GM21515 (cell line): ENCODE results near the gene CC2D2B.
"Not testable (repeated sequence)": the region's sequence is repeated elsewhere in the genome, so short reads cannot be mapped to it uniquely, and the experiment has no call there.

Experiments used
- ATAC-seq: cut with Tn5 transposase; IDR thresholded peaks from one replicate; pipeline ENCODE4 v1.9.1; 2021; ENCODE audit not compliant: unreplicated experiment

Gene CC2D2B

DNA sequence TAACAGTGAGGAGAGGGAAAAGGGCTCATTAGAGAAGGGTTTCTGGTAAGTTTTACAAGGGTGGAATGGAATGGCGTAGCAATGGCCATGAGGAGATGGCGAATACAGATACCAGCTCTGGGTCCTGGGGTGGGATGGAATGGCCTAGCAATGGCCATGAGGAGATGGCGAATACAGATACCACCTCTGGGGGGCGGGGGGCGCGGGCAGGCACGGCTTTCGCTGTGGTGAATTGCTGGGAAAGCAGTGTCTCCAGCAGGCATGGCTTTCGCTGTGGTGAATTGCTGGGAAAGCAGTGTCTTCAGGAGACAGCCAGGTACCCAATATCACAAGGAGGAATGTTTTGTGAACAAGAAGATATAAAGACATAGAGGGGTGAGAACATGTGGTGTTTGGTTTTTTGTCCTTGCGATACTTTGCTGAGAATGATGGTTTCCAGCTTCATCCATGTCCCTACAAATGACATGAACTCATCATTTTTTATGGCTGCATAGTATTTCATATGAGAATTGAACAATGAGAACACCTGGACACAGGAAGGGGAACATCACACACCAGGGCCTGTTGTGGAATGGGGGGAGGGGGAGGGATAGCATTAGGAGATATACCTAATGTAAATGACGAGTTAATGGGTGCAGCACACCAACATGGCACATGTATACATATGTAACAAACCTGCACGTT lies 1.7 kb upstream of the CC2D2B start:
- not testable (repeated sequence) for ATAC-seq

DNA sequence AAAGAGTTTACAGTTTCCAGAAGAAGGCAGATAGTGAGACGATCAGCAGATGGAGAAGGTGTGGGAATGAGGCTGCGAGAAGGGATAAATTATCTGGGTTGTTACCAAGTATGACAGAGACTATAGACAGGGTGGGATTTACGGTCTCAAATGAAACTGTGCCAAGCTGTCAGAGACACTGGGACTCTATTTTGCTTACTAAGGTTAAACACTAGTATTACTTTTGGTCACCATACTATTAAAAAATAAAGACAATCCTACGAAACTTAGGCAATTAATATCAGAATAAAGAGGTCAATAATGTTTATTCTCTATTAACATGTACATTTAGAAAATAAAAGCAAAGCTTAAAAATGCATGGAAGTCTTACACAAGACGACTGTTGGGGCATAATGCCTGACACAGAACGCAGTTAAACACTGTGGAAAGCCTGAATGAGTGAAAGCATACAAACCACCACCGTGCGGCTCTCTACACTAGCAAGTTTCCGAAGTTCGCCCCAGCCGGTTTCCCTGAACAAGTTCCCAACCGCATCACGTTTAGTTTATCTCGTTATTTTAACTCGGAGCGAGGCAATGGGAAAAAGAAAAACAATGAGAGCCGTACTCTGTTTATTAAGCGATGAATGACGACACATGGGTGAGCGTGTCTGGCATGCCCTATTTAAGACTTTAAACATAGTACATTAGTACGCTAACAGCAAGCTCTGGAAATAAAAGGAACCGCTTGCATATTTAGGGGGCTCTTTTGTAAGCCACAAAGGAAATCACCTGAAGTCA lies 909 bp upstream of the CC2D2B start:
- ATAC-seq = peak; percentile 28

DNA sequence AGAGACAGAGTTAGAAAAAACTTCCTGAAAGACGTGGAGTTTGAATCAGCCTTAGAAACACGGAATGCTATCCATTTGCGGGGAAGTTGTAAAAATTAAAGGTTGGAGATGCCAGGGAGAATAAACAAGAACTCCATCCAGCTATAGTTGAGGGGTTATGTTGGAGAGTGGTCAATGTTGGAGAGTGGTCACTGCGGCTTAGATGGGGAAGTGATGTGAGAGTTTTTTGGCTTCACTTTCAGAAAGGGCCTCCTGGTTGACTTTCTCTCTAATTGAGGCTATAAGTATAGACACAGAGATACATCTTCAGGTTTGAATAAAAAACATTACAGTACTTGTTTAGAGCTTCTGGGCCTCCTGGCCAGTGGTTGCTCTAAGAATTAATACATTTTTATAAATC lies 675 bp downstream of the CC2D2B start:
- no peak for ATAC-seq

DNA sequence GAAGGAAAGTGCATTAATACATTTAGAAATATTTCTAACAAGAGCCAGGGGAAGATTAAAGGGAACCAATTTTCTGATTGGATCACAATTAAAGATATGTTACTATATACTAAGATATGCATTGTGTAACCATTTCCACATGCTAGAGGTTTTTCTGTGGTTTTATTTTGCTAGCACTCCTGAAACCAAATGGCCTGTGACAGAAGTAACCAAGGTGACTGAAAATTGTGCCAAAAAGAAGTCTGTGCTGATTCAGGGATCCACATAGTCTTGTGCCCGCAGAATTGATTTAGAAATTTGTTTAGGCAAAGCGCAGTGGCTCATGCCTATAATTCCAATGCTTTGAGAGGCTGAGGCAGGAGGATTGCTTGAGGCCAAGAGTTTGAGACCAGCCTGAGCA lies 1.8 kb downstream of the CC2D2B start:
- ATAC-seq = no peak

DNA sequence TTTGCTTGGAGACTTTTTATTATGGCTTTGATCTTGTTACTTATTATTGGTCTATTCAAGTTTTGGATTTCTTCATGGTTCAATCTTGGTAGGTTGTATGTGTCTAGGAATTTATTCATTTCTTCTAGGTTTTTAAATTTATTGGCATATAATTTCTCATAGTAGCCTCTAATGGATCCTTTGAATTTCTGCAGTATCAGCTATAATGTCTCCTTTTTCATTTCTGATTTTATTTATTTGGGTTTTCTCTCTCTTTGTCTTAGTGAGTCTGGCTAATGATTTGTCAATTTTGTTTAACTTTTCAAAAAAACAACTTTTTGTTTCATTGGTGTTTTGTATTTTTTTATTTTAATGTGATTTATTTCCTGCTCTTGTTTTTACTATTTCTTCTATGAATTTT lies 8.3 kb downstream of the CC2D2B start:
- ATAC-seq = not testable (repeated sequence)

DNA sequence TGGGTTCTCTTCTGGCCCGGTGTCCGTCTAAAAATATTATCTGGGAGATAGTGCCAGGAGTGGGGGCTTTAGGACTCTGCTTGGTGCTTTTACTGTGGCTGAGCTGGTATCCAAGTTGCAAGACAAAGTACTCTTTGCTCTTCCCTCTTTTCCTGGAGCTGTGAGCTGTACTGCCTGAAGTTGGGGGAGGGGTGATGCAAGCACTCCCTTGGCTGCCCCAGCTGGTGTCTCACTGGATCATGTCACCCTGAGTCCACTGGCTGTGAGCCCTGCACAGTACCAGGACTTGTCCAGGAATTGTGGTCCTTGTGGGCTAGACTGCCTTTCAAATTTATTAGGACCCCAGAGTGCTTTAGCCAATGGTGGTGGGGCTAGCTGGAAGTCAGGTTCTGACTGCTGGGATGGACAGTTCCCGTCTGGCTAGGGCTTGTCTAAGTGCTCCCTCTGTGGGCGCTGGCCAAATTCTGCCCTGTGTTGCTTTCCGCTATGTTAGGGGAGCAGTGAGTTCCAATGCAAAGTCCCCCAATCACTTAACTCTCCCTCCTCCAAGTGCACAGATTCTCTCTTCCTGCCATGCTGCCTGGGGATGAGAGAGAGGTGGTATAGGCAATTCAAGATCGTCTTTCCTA lies 13.1 kb downstream of the CC2D2B start:
- no peak for ATAC-seq

DNA sequence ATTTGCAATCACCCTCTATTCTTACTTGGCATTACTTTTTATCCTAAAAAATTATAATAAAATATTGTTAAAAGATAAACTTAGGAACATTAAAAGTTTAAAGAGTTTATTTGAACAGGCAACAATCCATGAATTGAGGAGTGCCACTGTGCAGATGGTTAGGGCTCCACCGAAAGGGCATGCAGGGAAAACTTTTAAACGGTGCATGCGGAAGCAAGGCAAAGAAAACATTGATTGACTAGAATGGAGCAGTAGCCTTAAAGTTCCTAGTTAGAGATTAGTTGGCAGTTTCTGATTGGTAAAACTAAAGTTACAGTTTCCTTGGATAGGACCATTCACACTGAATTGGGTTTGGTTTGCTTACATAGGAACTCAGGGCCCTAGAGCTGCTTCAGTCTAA lies 17.3 kb downstream of the CC2D2B start:
- ATAC-seq = no peak

DNA sequence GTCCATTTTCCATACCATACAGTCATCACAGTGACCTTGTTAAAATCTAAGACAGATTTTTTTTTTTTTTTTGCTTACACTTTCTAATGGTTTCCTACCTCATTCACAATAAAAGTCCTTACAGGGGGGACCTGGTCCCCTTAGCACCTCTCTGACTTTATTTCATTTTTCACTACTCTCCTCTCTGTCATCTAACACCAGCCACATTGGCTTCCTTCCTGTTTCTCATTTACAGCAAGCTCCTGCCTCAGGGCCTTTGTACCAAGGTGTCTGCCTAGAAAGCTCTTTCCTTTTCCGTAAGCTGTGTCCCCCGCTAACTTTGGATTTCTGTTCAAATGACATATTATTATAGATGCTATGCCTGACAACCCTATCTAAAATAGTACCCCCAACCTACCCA lies 27.7 kb downstream of the CC2D2B start:
- no peak for ATAC-seq

DNA sequence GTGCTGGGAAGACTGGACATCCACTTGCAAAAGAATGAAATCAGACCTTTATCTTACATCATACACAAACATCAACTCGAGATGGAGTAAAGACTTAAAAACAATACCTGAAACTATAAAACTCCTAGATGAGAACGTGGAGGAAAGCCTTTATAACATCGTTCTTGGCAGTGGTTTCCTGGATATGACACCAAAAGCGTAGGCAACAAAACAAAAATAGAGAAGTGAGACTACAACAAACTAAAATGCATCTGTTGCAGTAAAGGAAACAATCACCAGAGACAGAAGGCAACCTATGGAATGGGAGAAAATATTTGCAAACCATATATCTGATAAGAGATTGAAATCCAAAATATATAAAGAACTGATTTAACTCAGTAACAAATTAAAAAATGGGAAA lies 33.3 kb downstream of the CC2D2B start:
- no peak for ATAC-seq

DNA sequence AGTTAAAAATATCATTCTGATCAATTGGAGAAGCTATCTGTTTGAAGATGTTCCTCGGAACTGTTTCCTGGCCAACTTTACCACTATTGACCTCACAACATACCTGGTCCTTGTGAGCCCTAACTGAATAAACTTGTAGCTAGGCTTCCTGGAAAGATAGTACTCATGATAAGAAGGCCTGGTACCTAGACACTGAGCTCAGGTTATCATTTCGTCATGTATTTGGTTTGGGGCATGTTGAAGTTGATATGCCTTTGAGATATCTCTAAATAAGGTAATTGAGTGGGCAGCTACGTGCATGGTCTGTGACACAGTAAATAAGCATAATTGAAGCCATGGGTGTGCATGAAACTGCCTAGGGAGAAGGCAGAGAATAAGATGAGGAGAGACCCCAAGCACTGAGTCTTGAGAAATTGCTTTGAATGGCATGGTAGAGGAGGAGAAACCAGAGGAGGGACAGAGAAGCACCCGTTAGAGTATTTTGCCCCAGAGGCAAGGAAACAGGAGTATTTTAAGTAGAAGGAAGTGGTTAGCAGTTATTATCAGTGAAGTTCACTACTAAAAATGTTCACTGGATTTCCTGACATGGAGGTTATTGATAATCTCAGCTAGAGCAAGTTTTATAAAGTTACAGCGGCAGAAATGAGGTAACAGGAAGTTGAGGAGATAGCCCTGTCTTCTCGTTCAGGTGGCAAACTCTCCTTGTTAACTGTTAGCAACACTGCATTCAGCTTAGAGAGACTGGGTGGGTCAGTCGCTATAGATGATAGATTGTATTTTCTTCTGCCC lies 55.6 kb downstream of the CC2D2B start:
- ATAC-seq = no peak

DNA sequence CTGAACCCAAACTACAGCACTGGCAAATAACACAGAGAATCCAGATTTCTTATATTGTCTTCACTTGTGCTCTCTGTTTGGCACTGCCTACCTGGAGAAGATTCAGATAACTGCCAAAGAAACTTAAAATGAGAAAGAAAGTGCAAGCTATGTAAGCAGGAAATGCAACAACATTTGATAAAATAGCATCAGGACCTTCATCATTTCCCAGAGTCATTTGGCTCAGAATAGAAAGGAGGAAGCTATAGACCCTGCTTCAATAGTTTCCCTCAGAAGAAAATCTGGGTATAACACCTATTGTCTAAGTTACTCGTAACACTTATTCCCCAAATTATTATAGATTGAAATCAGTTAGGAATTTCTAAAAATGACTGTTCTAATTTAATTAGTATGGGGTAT lies 56.2 kb downstream of the CC2D2B start:
- no peak for ATAC-seq

DNA sequence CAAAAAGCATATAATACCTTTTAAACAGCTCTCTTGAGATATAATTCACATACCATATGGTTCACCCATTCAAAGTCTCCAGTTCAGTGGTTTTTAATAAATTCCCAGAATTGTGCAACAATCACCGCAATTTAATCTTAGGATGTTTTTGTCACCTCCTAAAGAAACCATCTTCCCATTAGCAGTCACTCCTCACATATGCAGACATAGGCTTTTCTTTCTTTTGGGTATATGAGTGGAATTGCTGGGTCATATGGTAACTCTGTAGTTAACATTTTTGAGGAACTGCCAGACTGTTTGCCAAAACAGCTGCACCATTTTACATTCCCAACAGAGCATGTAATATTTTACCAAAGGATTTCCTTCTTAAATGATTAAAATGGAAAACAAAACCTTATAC lies 57.0 kb downstream of the CC2D2B start:
- no peak for ATAC-seq

DNA sequence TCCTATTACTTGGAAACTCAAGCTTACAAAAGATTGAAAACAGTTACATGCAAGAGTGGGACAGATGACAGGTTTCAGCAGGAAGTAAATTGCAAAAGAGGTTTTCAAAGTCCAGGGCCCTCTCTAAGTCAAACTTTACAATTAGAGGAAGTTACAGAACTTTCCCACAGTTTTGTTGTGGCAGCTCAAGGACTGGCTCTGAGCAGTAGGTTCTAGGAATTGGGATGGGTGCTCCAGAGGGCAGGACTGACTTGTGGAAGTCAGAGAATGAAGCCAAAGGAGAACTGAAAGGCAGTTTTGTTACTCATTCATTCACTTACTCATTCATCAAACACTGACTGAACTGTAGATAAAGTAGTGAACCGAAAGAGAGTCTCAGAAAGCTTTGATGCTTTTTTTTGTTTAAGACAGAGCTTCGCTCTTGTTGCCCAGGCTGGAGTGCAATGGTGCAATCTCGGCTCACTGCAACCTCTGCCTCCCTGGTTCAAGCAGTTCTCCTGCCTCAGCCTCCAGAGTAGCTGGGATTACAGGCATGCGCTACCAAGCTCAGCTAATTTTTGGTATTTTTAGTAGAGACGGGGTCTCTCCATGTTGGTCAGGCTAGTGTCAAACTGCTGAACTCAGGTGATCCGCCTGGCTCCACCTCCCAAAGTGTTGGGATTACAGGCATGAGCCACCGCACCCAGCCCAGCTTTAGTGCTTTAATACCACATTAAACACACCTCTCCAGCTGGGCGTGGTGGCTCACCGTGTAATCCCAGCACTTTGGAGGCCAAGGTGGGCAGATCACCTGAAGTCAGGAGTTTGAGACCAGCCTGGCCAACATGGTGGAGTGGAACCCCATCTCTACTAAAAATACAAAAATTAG lies 68.8 kb downstream of the CC2D2B start:
- no peak for ATAC-seq

DNA sequence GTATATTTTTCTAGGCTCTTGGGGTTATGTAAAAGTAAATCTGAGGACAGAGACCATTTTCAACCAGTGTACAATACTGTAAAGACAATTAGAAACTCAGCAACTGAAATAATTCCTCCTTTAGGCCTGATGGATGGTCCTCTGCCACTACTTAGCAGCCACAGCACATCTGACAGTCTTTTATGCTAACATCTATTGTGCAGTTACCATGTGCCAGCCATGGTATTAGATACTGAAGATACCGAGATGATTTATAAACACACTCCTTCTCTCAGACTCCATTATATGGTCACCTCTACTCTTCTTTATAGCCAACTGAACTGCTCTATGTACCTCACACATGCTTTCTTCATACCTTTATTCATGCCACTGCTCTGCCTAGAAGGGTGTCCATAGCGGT lies 74.4 kb downstream of the CC2D2B start:
- no peak for ATAC-seq

DNA sequence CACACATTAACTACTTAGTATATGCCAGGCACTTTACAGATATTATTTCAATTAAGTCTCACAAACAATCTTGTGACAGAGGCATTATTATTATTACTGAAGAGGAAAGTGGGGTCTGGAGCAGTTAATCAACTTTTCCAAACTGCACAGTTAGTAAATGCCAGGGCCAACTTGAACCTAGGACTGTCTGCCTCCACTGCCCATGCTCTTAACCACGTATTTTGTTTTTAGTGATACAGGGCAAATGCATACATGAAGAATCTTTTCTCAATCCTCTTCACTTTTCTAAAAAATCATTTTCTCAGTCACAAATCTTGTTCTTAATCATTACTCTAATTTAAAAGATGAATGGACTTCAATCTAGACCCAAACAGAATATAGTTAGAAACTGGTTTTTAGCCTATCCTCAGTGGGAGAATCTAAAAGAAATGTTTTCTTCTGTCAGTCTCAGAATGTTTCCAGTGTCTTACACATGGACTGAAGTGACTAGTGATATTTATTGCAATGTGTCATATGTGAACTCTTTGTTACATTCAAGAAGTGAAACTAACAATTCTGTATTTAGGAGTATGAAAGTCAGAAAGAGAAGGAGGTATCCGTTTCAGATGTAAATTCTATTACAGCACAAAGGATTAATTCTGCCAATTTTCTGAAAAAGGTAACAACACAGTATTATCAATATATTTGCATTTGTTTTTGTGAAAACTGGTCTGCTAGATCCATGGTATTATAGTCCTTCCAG lies 80.1 kb downstream of the CC2D2B start:
- peak; percentile 90 for ATAC-seq

DNA sequence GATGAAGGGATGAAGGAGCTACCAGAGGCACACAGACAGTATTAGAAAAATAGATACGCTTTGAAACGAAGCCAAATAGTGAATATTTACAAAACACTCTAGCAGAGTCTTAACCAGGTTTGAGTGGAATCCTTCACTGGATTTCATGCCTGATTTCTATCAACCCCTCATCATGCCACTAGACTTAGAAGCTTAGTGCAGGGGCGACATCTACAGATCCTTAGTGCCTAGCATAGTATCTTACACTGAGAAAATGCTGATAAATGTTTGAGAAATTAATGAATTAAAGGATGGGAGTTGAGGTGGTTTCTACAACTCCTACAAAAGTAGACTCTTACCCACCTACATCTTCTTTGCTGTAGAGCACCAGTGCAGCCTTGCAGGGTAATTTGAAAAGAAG lies 80.9 kb downstream of the CC2D2B start:
- ATAC-seq = no peak

DNA sequence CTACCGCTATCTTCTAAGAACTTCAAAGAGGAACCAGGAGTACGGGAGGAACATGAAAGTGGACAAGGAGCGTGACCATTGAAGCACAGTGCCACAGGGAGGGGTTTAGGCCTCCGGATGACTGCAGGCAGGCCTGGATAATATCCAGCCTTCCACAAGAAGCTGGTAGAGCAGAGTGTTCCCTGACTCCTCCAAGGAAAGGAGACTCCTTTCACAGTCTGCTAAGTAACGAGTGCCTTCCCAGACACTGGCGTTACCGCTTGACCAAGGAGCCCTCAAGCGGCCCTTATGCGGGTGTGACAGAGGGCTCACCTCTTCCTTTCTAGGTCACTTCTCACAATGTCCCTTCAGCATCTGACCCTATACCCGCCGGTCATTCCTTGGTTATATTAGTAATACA lies 86.6 kb downstream of the CC2D2B start:
- not testable (repeated sequence) for ATAC-seq

DNA sequence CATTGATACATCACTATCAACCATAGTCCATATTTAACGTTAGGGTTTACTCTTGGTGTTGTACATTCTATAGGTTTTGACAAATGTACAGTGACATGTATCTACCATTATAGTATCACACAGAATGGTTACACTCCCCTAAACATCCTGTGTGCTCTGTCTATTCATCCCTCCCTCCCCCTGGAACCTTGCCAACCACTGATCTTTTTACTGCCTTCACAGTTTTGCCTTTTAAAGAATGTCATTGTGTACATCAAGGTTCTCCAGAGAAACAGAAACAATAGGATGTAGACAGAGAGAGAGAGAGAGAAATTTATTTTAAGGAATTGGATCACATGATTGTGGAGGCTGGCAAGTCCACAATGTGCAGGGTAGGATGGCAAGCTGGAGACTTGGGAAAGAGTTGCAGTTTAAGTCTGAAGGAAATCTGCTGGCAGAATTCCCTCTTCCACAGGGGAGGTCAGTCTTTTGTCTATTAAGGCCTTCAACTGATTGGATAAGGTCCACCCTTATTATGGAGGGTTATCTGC lies 90.5 kb downstream of the CC2D2B start:
- ATAC-seq = no peak

DNA sequence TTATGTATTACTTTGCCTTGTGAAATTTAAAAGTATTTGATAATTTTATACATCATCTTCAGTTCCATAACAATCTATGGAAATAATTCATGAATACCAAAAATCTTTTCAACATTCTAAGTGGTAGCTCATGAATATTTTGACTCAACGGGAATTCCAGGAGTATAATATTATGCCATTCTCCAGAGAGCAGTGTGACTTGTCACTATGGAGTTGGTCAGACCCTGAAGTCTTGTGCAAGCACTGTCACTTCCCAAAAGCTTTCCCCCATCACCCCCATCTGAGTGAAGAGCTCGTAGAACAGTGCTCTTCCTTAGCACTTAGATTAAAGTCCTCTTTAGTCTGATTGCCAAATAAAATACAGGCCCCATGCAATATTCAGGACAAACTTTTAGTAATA lies 106.2 kb downstream of the CC2D2B start:
- ATAC-seq = no peak
